ENCODE data around the gene COIL.
A peak's percentile ranks its signal among the peaks of the same experiment; 100 is the strongest.
"Not testable (repeated sequence)": the region's sequence is repeated elsewhere in the genome, so short reads cannot be mapped to it uniquely, and the experiment has no call there.

Gene COIL

GRCh38 chr17:56948491-56948890 is 12.4 kb downstream of the COIL start:
- no peak for TF ChIP-seq CTCF (IDR thresholded peaks at IDR 0.05; ENCODE audit: control insufficient read depth, extremely low read depth, insufficient read depth)
- H3K4me3 ChIP-seq (ENCODE audit: low read depth, low read length): no peak overlapping the region
- no peak for DNase-seq (ENCODE audit: low read depth)

- H3K4me3 ChIP-seq (ENCODE audit: low read depth, low read length): no peak overlapping the region
- DNase-seq (ENCODE audit: low read depth): no peak
- TF ChIP-seq CTCF (IDR thresholded peaks at IDR 0.05; ENCODE audit: control insufficient read depth, extremely low read depth, insufficient read depth): no peak
Measured at GRCh38 chr17:56947741-56948140, 13.1 kb downstream of the COIL start.

- DNase-seq (ENCODE audit: low read depth): no peak
- TF ChIP-seq CTCF (IDR thresholded peaks at IDR 0.05; ENCODE audit: control insufficient read depth, extremely low read depth, insufficient read depth): no peak
- no peak overlapping the region for H3K4me3 ChIP-seq (ENCODE audit: low read depth, low read length)
Measured at GRCh38 chr17:56945938-56946505, 14.8 kb downstream of the COIL start.

GRCh38 chr17:56943505-56944125 is 17.2 kb downstream of the COIL start:
- no peak for DNase-seq (ENCODE audit: low read depth)

GRCh38 chr17:56939869-56940484 is 20.9 kb downstream of the COIL start:
- DNase-seq (ENCODE audit: low read depth): no peak
- H3K4me3 ChIP-seq (ENCODE audit: low read depth, low read length): no peak overlapping the region
- TF ChIP-seq CTCF (IDR thresholded peaks at IDR 0.05; ENCODE audit: control insufficient read depth, extremely low read depth, insufficient read depth): peak; percentile 57

More at GRCh38 chr17:56943505-56944125, 17.2 kb downstream of the COIL start:
- TF ChIP-seq CTCF (IDR thresholded peaks at IDR 0.05; ENCODE audit: control insufficient read depth, extremely low read depth, insufficient read depth): no peak
- no peak overlapping the region for H3K4me3 ChIP-seq (ENCODE audit: low read depth, low read length)

- not testable (repeated sequence) for DNase-seq (ENCODE audit: low read depth); H3K4me3 ChIP-seq (ENCODE audit: low read depth, low read length)
Measured at GRCh38 chr17:56938206-56938605, 22.6 kb downstream of the COIL start.

- no peak for DNase-seq (ENCODE audit: low read depth)
- no peak overlapping the region for H3K4me3 ChIP-seq (ENCODE audit: low read depth, low read length)
- TF ChIP-seq CTCF (IDR thresholded peaks at IDR 0.05; ENCODE audit: control insufficient read depth, extremely low read depth, insufficient read depth): no peak
Measured at GRCh38 chr17:56937687-56938086, 23.2 kb downstream of the COIL start.
